K562 (cell line): ENCODE data around the gene TSGA10IP.

ENCODE experiments used
- HDAC8 ChIP-seq: fragments of 450-650 bp; IDR thresholded peaks from 2 replicates; pipeline ENCODE4 v1.6.1; 2016; ENCODE audit warnings: mild to moderate bottlenecking, missing genetic modification characterization, moderate library complexity, missing compliant biosample characterization
- ZNF274 ChIP-seq: IDR thresholded peaks from 2 replicates; pipeline ENCODE4 v1.6.1; 2011; ENCODE audit warnings: low read depth, mild to moderate bottlenecking, low read length, moderate library complexity, borderline replicate concordance

- no peak for TF ChIP-seq ZNF274
- no peak for TF ChIP-seq HDAC8
Measured at GRCh38 chr11:65962141-65962564, 16.9 kb downstream of the TSGA10IP start.
